ENCODE results near the gene NAV2. TPM values are rescaled to one million over a fixed set of nuclear protein-coding genes. Genes with fewer than 3 reads are reported as not detected.

The NAV2 gene
- total and polyA plus RNA-seq, 11 donors, result 7.6 to 46.5 (median 20.2) TPM

- Histone ChIP-seq H3K4me1 (peaks cover 0 to 67% (median 28%) of the 10 kb centered on the region in 12 donors), H3K36me3 (no peaks in the 10 kb centered on the region), H3K27me3 (no peaks in the 10 kb centered on the region), H3K27ac (no peak overlapping the region), H3K4me3 (no peak overlapping the region), H3K9me3 (no peaks in the 10 kb centered on the region)
- intact Hi-C loops (cut with DNase I), result loop anchor here in 1 of 10 donors (5.0 kb wide), 1 partner anchor 48 kb away; no protein-coding TSS in a partner anchor
- ATAC-seq (no peak), DNase-seq (no peak)
- no peak for TF ChIP-seq POLR2A (IDR thresholded peaks at IDR 0.05)
- TF ChIP-seq, protein P1, sequence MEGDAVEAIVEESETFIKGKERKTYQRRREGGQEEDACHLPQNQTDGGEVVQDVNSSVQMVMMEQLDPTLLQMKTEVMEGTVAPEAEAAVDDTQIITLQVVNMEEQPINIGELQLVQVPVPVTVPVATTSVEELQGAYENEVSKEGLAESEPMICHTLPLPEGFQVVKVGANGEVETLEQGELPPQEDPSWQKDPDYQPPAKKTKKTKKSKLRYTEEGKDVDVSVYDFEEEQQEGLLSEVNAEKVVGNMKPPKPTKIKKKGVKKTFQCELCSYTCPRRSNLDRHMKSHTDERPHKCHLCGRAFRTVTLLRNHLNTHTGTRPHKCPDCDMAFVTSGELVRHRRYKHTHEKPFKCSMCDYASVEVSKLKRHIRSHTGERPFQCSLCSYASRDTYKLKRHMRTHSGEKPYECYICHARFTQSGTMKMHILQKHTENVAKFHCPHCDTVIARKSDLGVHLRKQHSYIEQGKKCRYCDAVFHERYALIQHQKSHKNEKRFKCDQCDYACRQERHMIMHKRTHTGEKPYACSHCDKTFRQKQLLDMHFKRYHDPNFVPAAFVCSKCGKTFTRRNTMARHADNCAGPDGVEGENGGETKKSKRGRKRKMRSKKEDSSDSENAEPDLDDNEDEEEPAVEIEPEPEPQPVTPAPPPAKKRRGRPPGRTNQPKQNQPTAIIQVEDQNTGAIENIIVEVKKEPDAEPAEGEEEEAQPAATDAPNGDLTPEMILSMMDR (IDR thresholded peaks at IDR 0.05), result no peak
- 92 to 100% (median 97%) methylated on average over 1 of the region's 1 CpG for WGBS, 4 donors
Observed at GRCh38 chr11:19795082-19795481, 82.4 kb downstream of the NAV2 start.

- Histone ChIP-seq H3K4me1 (peaks cover 0 to 64% (median 27%) of the 10 kb centered on the region in 12 donors), H3K9me3 (no peaks in the 10 kb centered on the region), H3K27me3 (no peaks in the 10 kb centered on the region), H3K36me3 (no peaks in the 10 kb centered on the region), H3K4me3 (no peak overlapping the region), H3K27ac (no peak overlapping the region)
- intact Hi-C loops (cut with DNase I), result loop anchor here in 5 of 10 donors (5.0 to 10.0 kb wide), 3 partner anchors 45 to 238 kb away; no protein-coding TSS in a partner anchor
- WGBS, 4 donors, result 72 to 91% (median 81%) methylated on average over 2 of the region's 2 CpGs
- TF ChIP-seq POLR2A (IDR thresholded peaks at IDR 0.05), result no peak
- TF ChIP-seq, protein P1 (IDR thresholded peaks at IDR 0.05), result peak in 9 of 12 donors; percentile 18 to 51 (median 31)
- peak in 2 of 4 donors; percentile 46 to 52 for ATAC-seq
- peak in 1 of 5 donors; percentile 25 for DNase-seq
Observed at GRCh38 chr11:19800162-19800561, 87.5 kb downstream of the NAV2 start.

DNA sequence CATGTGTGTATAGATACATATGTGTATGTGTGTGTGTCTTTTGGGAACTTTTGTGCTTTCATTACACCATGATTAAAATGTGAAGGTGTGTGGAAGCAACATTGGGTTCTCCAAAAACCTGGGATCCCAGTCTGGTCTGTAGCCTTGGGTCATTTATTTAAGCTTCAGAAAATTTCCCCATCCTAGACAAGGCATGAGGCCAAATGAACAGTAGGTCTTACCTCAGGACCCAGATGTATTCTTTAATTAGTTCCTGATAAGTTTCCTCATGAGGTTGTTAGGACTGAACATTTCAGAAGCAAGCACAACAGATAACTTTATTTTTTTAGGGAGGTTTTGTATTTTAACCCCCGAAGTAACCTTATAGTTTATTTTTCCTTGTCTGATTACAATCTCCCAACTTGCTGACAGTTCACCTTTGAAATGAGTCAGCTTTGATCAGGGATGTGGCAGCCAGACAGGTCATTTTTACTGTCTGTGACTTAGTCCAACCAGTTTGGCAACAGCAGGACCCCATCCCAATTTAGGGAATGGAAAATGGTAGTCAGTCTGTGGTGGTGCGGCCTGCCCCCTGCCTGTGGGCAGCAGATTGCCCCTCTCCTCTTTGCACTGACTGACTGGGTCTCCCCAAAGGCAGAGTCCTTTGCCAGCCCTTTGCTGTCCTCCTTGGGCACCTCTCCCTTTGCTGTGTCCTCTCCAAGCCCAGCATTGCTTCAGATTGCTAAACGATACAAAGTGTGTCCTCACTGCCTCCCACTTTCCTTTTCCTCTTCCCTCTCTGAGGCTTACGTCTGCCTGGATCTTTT, 88.3 kb downstream of the NAV2 start:
- Histone ChIP-seq H3K4me1 (peaks cover 0 to 63% (median 30%) of the 10 kb centered on the region in 12 donors), H3K27ac (peak overlapping the region in 2 of 12 donors; percentile 22 to 34), H3K27me3 (no peaks in the 10 kb centered on the region), H3K9me3 (no peaks in the 10 kb centered on the region), H3K36me3 (no peaks in the 10 kb centered on the region), H3K4me3 (no peak overlapping the region)
- no peak for DNase-seq
- peak in 3 of 4 donors; percentile 17 to 20 (median 18) for ATAC-seq
- intact Hi-C loops (cut with DNase I), result loop anchor here in 5 of 10 donors (5.0 to 10.0 kb wide), 3 partner anchors 46 to 239 kb away; no protein-coding TSS in a partner anchor
- TF ChIP-seq POLR2A (IDR thresholded peaks at IDR 0.05), result no peak
- TF ChIP-seq, protein P1 (IDR thresholded peaks at IDR 0.05), result peak in 1 of 12 donors; percentile 27
- WGBS, 4 donors, result 45 to 59% (median 53%) methylated on average over 4 of the region's 4 CpGs

DNA sequence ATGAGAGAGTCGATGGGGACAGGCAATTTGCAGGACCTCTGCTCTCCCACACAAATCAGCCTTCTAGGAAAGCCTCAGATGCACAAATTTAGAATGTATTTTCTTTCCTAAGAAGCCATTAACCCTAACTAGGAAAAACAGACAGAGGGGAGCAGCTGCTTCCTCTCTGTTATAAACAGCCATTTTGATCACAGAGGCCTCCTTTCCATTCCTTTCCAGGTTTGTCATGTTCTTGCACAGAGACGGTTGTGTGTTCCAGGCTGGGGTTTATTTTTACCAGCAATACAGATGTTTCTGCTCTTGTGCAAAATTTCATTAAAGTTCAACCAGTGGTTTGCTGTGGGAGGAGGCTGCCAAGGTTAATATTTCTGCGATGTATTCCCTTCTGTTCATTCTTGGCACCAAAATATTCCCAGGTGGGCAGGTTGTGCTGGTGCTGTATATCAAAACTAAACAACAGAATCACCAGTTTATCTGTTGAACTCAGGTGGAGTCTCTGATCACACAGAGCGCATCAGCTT, 90.2 kb downstream of the NAV2 start:
- 63 to 70% (median 66%) methylated on average over 4 of the region's 4 CpGs for WGBS, 4 donors
- no peaks in the 10 kb centered on the region for H3K9me3 ChIP-seq
- TF ChIP-seq, protein P1 (IDR thresholded peaks at IDR 0.05), result no peak
- no peak for TF ChIP-seq POLR2A (IDR thresholded peaks at IDR 0.05)
- H3K27me3 ChIP-seq, result no peaks in the 10 kb centered on the region
- peaks cover 0 to 62% (median 35%) of the 10 kb centered on the region in 12 donors for H3K4me1 ChIP-seq
- no peak for DNase-seq
- no peak overlapping the region for H3K27ac ChIP-seq
- H3K36me3 ChIP-seq, result no peaks in the 10 kb centered on the region
- intact Hi-C loops (cut with DNase I), result loop anchor here in 5 of 10 donors (5.0 to 10.0 kb wide), 3 partner anchors 48 to 241 kb away; no protein-coding TSS in a partner anchor
- ATAC-seq, result no peak
- no peak overlapping the region for H3K4me3 ChIP-seq
